ENCODE data around the gene GID8.

Gene GID8

GRCh38 chr20:62892348-62893304 lies 45.3 kb upstream of the GID8 start:
- H3K4me3 ChIP-seq (ENCODE audit: low read depth, low read length), result no peak overlapping the region
- DNase-seq (ENCODE audit: low read depth), result no peak
- TF ChIP-seq CTCF (IDR thresholded peaks at IDR 0.05; ENCODE audit: low read depth, low read length, missing control alignments), result no peak

GRCh38 chr20:62893700-62894099 lies 44.2 kb upstream of the GID8 start:
- no peak for TF ChIP-seq CTCF (IDR thresholded peaks at IDR 0.05; ENCODE audit: low read depth, low read length, missing control alignments)
- DNase-seq (ENCODE audit: low read depth), result no peak
- H3K4me3 ChIP-seq (ENCODE audit: low read depth, low read length), result no peak overlapping the region

- no peak for DNase-seq (ENCODE audit: low read depth)
- no peak for TF ChIP-seq CTCF (IDR thresholded peaks at IDR 0.05; ENCODE audit: low read depth, low read length, missing control alignments)
- no peak overlapping the region for H3K4me3 ChIP-seq (ENCODE audit: low read depth, low read length)
Measured at GRCh38 chr20:62894261-62894660, 43.7 kb upstream of the GID8 start.

- no peak overlapping the region for H3K4me3 ChIP-seq (ENCODE audit: low read depth, low read length)
- DNase-seq (ENCODE audit: low read depth), result no peak
- no peak for TF ChIP-seq CTCF (IDR thresholded peaks at IDR 0.05; ENCODE audit: low read depth, low read length, missing control alignments)
Measured at GRCh38 chr20:62895539-62895938, 42.4 kb upstream of the GID8 start.

- DNase-seq (ENCODE audit: low read depth), result no peak
- no peak overlapping the region for H3K4me3 ChIP-seq (ENCODE audit: low read depth, low read length)
- no peak for TF ChIP-seq CTCF (IDR thresholded peaks at IDR 0.05; ENCODE audit: low read depth, low read length, missing control alignments)
Measured at GRCh38 chr20:62896526-62896925, 41.4 kb upstream of the GID8 start.

GRCh38 chr20:62897666-62898065 lies 40.3 kb upstream of the GID8 start:
- no peak overlapping the region for H3K4me3 ChIP-seq (ENCODE audit: low read depth, low read length)
- no peak for DNase-seq (ENCODE audit: low read depth)
- no peak for TF ChIP-seq CTCF (IDR thresholded peaks at IDR 0.05; ENCODE audit: low read depth, low read length, missing control alignments)
